Measurements from ENCODE around the gene FHL1. TPM values are rescaled to one million over a fixed set of nuclear protein-coding genes. Genes with fewer than 3 reads are reported as not detected.
A peak's percentile ranks its signal among the peaks of the same experiment; 100 is the strongest.

The FHL1 gene
- total RNA-seq, 2 experiments from 2014 or later, result 17.7 to 20.5 TPM

DNA sequence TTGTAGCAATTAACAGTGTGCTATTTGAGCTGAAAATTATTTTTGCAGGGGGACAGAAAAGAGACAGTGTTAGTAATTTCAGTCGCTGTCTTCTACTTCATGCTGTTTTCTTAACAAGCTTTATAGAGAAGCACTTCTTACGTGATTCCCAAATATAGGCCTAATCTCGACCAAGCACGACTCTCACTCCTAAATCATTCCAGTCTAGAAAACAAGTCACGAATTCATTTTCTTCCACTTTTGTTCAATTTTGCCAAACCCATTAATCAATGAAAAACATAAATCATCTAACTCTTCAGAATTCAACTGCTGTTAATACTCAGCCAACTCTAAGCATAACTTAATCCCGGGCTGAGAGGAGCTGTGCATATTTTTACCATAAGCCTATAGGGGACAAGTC is 21.0 kb upstream of the FHL1 start:
- CTCF ChIA-PET, result no interaction called here
- Mint-ChIP-seq H3K27ac (no peak overlapping the region), H3K36me3 (ENCODE audit: low read depth) (no peaks in the 10 kb centered on the region), H3K4me3 (no peak overlapping the region), H3K9me3 (peaks cover 4% of the 10 kb centered on the region), H3K4me1 (ENCODE audit: low read depth) (peaks cover 10% of the 10 kb centered on the region), H3K27me3 (ENCODE audit: low read depth) (no peaks in the 10 kb centered on the region)
- no peak for DNase-seq
- intact Hi-C loops (cut with micrococcal nuclease), result no loop called here

DNA sequence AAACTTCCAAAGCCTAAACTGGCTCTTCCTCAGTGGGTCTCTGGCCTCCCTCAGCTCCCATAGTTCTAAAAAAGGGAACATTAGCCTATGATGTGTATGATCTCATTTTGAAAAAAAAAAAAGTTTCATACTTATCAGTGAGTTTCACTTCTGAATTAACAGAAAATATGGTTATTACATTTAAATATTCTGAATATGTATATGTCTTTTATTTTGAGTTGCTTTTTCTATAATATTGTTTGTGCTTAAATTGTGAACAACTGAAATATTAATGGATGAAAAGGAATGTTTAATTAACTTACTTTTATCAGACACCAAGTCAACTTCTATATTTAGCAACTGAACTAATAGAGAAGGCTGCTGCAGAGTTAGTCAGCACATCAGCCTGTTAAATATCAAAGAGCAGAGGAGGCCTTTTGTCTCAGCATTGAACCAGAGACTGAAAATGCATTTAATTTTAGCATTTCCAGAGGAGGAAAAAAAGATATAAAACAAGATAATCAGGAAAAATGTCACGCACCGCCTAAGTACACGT is 20.4 kb upstream of the FHL1 start:
- intact Hi-C loops (cut with micrococcal nuclease), result no loop called here
- H3K27ac Mint-ChIP-seq, result no peak overlapping the region
- H3K9me3 Mint-ChIP-seq, result peaks cover 5% of the 10 kb centered on the region
- no peak overlapping the region for H3K4me3 Mint-ChIP-seq
- CTCF ChIA-PET, result no interaction called here
- H3K4me1 Mint-ChIP-seq (ENCODE audit: low read depth), result peaks cover 11% of the 10 kb centered on the region
- H3K36me3 Mint-ChIP-seq (ENCODE audit: low read depth), result no peaks in the 10 kb centered on the region
- no peaks in the 10 kb centered on the region for H3K27me3 Mint-ChIP-seq (ENCODE audit: low read depth)
- DNase-seq, result no peak

DNA sequence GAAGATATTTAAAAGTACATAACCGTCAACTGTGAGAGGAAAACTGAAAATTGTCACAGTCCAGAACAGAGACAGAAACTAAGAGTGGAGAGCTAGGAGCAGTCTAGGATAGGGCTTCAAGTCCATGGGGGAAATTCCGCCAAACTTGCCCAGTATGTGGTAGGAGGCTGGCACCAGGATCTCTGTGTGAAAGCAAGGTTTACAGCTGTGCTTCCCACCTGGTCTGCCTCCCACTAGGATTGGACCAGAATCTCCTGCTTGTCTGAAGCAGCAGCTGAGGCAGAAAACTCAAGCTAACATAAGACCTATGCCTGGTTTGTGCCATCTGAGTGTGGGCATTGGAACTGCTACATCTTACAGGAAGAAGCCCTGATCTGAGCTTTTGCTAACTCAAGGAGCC is 18.6 kb upstream of the FHL1 start:
- H3K4me3 Mint-ChIP-seq, result no peak overlapping the region
- no peak for DNase-seq
- no peak overlapping the region for H3K27ac Mint-ChIP-seq
- H3K36me3 Mint-ChIP-seq (ENCODE audit: low read depth), result no peaks in the 10 kb centered on the region
- CTCF ChIA-PET, result no interaction called here
- no peaks in the 10 kb centered on the region for H3K27me3 Mint-ChIP-seq (ENCODE audit: low read depth)
- peaks cover 11% of the 10 kb centered on the region for H3K4me1 Mint-ChIP-seq (ENCODE audit: low read depth)
- peaks cover 5% of the 10 kb centered on the region for H3K9me3 Mint-ChIP-seq
- intact Hi-C loops (cut with micrococcal nuclease), result no loop called here

- Mint-ChIP-seq H3K9me3 (peaks cover 5% of the 10 kb centered on the region), H3K4me3 (no peak overlapping the region), H3K4me1 (ENCODE audit: low read depth) (peaks cover 11% of the 10 kb centered on the region), H3K27ac (peak overlapping the region; percentile 77), H3K36me3 (ENCODE audit: low read depth) (no peaks in the 10 kb centered on the region), H3K27me3 (ENCODE audit: low read depth) (no peaks in the 10 kb centered on the region)
- DNase-seq, result peak; percentile 19
- CTCF ChIA-PET, result no interaction called here
- intact Hi-C loops (cut with micrococcal nuclease), result loop anchor here (1.0 kb wide), 1 partner anchor 14 kb away; no protein-coding TSS in a partner anchor
These were observed 16.2 kb upstream of the FHL1 start for GRCh38 chrX:136130931-136131833.

- CTCF ChIA-PET, result no interaction called here
- peaks cover 4% of the 10 kb centered on the region for H3K4me1 Mint-ChIP-seq (ENCODE audit: low read depth)
- no peak for DNase-seq
- no peaks in the 10 kb centered on the region for H3K9me3 Mint-ChIP-seq
- no peaks in the 10 kb centered on the region for H3K27me3 Mint-ChIP-seq (ENCODE audit: low read depth)
- no peaks in the 10 kb centered on the region for H3K36me3 Mint-ChIP-seq (ENCODE audit: low read depth)
- no peak overlapping the region for H3K27ac Mint-ChIP-seq
- intact Hi-C loops (cut with micrococcal nuclease), result no loop called here
- no peak overlapping the region for H3K4me3 Mint-ChIP-seq
These were observed 8.4 kb upstream of the FHL1 start for GRCh38 chrX:136138939-136139338.

- no peak overlapping the region for H3K4me3 Mint-ChIP-seq
- DNase-seq, result no peak
- no peaks in the 10 kb centered on the region for H3K9me3 Mint-ChIP-seq
- CTCF ChIA-PET, result interaction anchor here (0.9 kb wide), 1 partner anchor 12 kb away, joined by 3 read pairs; no protein-coding TSS in a partner anchor
- peaks cover 22% of the 10 kb centered on the region for H3K4me1 Mint-ChIP-seq (ENCODE audit: low read depth)
- H3K27ac Mint-ChIP-seq, result no peak overlapping the region
- no peaks in the 10 kb centered on the region for H3K36me3 Mint-ChIP-seq (ENCODE audit: low read depth)
- intact Hi-C loops (cut with micrococcal nuclease), result no loop called here
- no peaks in the 10 kb centered on the region for H3K27me3 Mint-ChIP-seq (ENCODE audit: low read depth)
These were observed 5.8 kb upstream of the FHL1 start for GRCh38 chrX:136141569-136141968.

- no peak overlapping the region for H3K4me3 Mint-ChIP-seq
- H3K9me3 Mint-ChIP-seq, result no peaks in the 10 kb centered on the region
- intact Hi-C loops (cut with micrococcal nuclease), result no loop called here
- no peak overlapping the region for H3K27ac Mint-ChIP-seq
- CTCF ChIA-PET, result interaction anchor here (0.9 kb wide), 1 partner anchor 11 kb away, joined by 3 read pairs; no protein-coding TSS in a partner anchor
- no peak for DNase-seq
- no peaks in the 10 kb centered on the region for H3K36me3 Mint-ChIP-seq (ENCODE audit: low read depth)
- peaks cover 22% of the 10 kb centered on the region for H3K4me1 Mint-ChIP-seq (ENCODE audit: low read depth)
- H3K27me3 Mint-ChIP-seq (ENCODE audit: low read depth), result no peaks in the 10 kb centered on the region
These were observed 4.7 kb upstream of the FHL1 start for GRCh38 chrX:136142592-136142991.

DNA sequence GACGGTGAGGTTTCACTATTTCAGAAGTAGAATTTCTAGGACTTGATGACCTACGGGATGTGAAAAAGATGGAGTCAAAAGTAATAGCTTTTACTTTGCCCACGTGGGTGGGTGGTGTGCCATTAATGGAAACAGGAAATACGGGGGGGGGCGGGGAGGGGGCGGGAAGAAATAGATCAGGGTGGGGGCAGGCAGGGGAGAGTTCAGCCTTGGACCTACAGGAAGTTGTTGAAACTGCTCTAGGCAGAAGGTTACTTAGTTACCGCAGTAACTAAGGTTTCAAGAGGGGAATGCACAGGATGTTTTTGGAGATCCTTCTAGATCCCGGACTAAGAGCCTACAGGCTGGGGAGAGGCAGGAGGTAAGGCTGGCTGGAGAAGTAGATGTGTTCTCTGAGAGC is 3.6 kb upstream of the FHL1 start:
- intact Hi-C loops (cut with micrococcal nuclease), result no loop called here
- Mint-ChIP-seq H3K36me3 (ENCODE audit: low read depth) (no peaks in the 10 kb centered on the region), H3K27ac (peak overlapping the region; percentile 50), H3K9me3 (no peaks in the 10 kb centered on the region), H3K4me1 (ENCODE audit: low read depth) (peaks cover 26% of the 10 kb centered on the region), H3K27me3 (ENCODE audit: low read depth) (no peaks in the 10 kb centered on the region), H3K4me3 (peak overlapping the region; percentile 63)
- DNase-seq, result peak; percentile 10
- CTCF ChIA-PET, result no interaction called here

GRCh38 chrX:136146614-136147314 is 569 bp upstream of the FHL1 start:
- no peaks in the 10 kb centered on the region for H3K27me3 Mint-ChIP-seq (ENCODE audit: low read depth)
- DNase-seq, result peak; percentile 37
- intact Hi-C loops (cut with micrococcal nuclease), result loop anchor here (2.0 to 5.0 kb wide), 5 partner anchors 76 to 350 kb away; partner anchors contain the start of genes HTATSF1, MMGT1 and SLC9A6
- CTCF ChIA-PET, result no interaction called here
- no peaks in the 10 kb centered on the region for H3K9me3 Mint-ChIP-seq
- peak overlapping the region; percentile 32 for H3K27ac Mint-ChIP-seq
- H3K4me3 Mint-ChIP-seq, result peak overlapping the region; percentile 74
- H3K36me3 Mint-ChIP-seq (ENCODE audit: low read depth), result no peaks in the 10 kb centered on the region
- peaks cover 26% of the 10 kb centered on the region for H3K4me1 Mint-ChIP-seq (ENCODE audit: low read depth)

DNA sequence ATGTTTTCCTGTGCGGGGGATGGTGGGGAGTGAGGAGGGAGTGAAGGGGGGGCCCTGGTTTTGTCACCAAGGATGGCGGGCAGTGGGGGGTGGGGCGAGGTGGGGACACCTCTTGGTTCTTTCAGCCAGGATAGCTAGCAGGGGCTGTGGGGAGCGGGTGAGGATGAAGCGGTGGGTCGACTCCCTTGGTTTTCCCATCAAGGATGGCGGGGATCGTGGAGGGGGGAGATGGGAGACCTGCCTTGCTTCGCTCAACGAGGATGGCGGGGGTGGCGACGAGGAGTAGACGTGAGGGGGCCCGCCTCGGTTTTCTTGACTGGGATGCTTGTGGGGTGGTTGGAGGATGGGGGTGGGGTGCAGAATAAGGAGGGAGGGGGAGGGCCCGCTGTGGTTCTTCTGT is 643 bp downstream of the FHL1 start:
- Mint-ChIP-seq H3K36me3 (ENCODE audit: low read depth) (no peaks in the 10 kb centered on the region), H3K9me3 (no peaks in the 10 kb centered on the region), H3K4me1 (ENCODE audit: low read depth) (peaks cover 28% of the 10 kb centered on the region), H3K27me3 (ENCODE audit: low read depth) (no peaks in the 10 kb centered on the region), H3K27ac (no peak overlapping the region), H3K4me3 (peak overlapping the region; percentile 57)
- peak; percentile 3 for DNase-seq
- intact Hi-C loops (cut with micrococcal nuclease), result loop anchor here (2.0 to 5.0 kb wide), 5 partner anchors 77 to 349 kb away; partner anchors contain the start of genes HTATSF1, MMGT1 and SLC9A6
- CTCF ChIA-PET, result no interaction called here

DNA sequence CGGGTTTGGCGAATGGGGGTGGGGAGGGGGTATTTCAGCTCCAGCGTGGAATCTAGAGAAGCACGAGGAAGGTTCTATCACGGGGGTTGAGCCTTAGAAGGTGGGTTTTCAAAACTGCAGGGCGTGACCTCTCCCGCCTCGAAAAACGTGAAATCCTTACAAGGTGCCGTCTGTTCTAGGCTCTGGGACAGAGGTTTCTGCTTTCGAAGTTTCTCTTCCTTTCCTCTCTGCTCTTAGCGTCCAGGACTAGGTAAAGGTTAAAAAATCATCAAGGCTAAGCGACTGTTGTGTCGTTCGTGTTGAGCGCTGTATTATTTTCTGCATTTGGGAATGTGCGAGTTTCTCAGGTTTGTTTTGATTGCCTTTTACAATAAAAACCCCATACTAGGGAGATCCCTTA is 1.1 kb downstream of the FHL1 start:
- Mint-ChIP-seq H3K27ac (no peak overlapping the region), H3K27me3 (ENCODE audit: low read depth) (no peaks in the 10 kb centered on the region), H3K4me3 (peak overlapping the region; percentile 57), H3K4me1 (ENCODE audit: low read depth) (peaks cover 28% of the 10 kb centered on the region), H3K9me3 (no peaks in the 10 kb centered on the region), H3K36me3 (ENCODE audit: low read depth) (no peaks in the 10 kb centered on the region)
- intact Hi-C loops (cut with micrococcal nuclease), result loop anchor here (5.0 kb wide), 2 partner anchors 121 to 176 kb away; partner anchors contain the start of gene MMGT1
- DNase-seq, result no peak
- CTCF ChIA-PET, result no interaction called here

DNA sequence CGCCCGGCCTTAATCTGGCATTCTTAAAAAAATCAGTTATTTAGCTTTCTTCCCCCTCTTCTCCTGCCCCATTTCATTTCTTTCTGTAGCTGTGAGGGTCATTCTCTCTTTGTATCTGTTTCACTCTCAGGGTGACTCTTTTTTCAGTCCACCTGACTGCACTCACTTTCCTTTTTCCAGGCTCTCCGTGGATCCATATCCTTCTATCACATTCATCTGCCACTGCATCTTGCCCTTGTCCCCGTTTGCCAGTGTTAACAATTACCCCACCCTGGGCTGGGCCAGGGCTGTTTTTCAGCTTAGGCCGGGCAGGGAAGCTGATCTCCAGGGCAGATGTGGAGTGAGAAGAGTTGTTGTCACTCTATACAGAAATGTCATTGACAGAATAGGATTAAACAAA is 7.7 kb downstream of the FHL1 start:
- DNase-seq, result no peak
- Mint-ChIP-seq H3K27ac (no peak overlapping the region), H3K4me1 (ENCODE audit: low read depth) (peaks cover 11% of the 10 kb centered on the region), H3K36me3 (ENCODE audit: low read depth) (no peaks in the 10 kb centered on the region), H3K9me3 (no peaks in the 10 kb centered on the region), H3K27me3 (ENCODE audit: low read depth) (no peaks in the 10 kb centered on the region), H3K4me3 (no peak overlapping the region)
- CTCF ChIA-PET, result interaction anchor here (0.7 to 1.4 kb wide), 4 partner anchors 95 to 129 kb away, joined by 3 to 8 read pairs (median 3); no protein-coding TSS in a partner anchor
- intact Hi-C loops (cut with micrococcal nuclease), result no loop called here

All from activated naive CD4-positive, alpha-beta T cell treated with anti-CD3 and anti-CD28 coated beads for 36 hours (primary cell).